PC-3 (cell line): Measurements from ENCODE around the gene POMT1. TPM values are rescaled to one million over a fixed set of nuclear protein-coding genes. Genes with fewer than 3 reads are reported as not detected.

Experiments
- ATAC-seq: fragments of 200-7000 bp; cut with Tn5 transposase; 2 replicates; pipeline ENCODE4 v1.9.1; 2020; ENCODE audit warnings: mild to moderate bottlenecking, moderate library complexity
- BruUV-seq: library from RNA; stranded (reverse); fragments of 400-500 nt; replicated peaks from 2 replicates; lab custom pipeline; 2021; lab: Mats Ljungman, UMichigan
- CTCF ChIA-PET: fragments of 300-600 bp; sonication (Branson Sonifier 250); formaldehyde crosslinking; loops from one replicate; lab custom pipeline; 2022; ENCODE audit warnings: antibody characterized with exemption; lab: Charles Lee
- POLR2A ChIA-PET: fragments of 300-600 bp; sonication (Branson Sonifier 250); formaldehyde crosslinking; loops from one replicate; lab custom pipeline; 2022; ENCODE audit warnings: antibody characterized with exemption; ENCODE audit not compliant: unreplicated experiment; lab: Charles Lee
- DNase-seq: peaks from one replicate; pipeline ENCODE4 v3.0.0-alpha.2; 2015
- H2AFZ ChIP-seq: fragments of 300-600 bp; sonication (generic); 2 replicates; pipeline ENCODE4 v1.6.0; 2016; ENCODE audit warnings: antibody characterized with exemption, low read length
- H3F3A ChIP-seq: fragments of 300-600 bp; sonication (generic); one replicate; pipeline ENCODE4 v1.6.0; 2017; ENCODE audit warnings: antibody characterized with exemption, low read length, control low read depth, mild to moderate bottlenecking; ENCODE audit not compliant: unreplicated experiment
- H3K27ac ChIP-seq: fragments of 300-600 bp; sonication (generic); 2 replicates; pipeline ENCODE4 v1.5.1; 2016; ENCODE audit warnings: mild to moderate bottlenecking, low read length
- H3K27me3 ChIP-seq: fragments of 300-600 bp; sonication (generic); 2 replicates; pipeline ENCODE4 v1.6.1; 2016; ENCODE audit warnings: low read length, mixed read lengths
- H3K36me3 ChIP-seq: fragments of 300-600 bp; sonication (generic); 2 replicates; pipeline ENCODE4 v1.6.1; 2016; ENCODE audit warnings: low read depth, mixed run types, low read length, mixed read lengths
- H3K4me1 ChIP-seq: fragments of 300-600 bp; sonication (generic); 2 replicates; pipeline ENCODE4 v1.5.1; 2016; ENCODE audit warnings: low read length; ENCODE audit not compliant: insufficient read depth
- H3K4me2 ChIP-seq: fragments of 300-600 bp; sonication (generic); 2 replicates; pipeline ENCODE4 v1.6.0; 2016; ENCODE audit warnings: low read length
- H3K4me3 ChIP-seq: fragments of 300-600 bp; sonication (generic); 2 replicates; pipeline ENCODE4 v1.5.1; 2016; ENCODE audit warnings: mild to moderate bottlenecking, low read length, mixed read lengths
- H3K79me2 ChIP-seq: fragments of 300-600 bp; sonication (generic); 2 replicates; pipeline ENCODE4 v1.6.1; 2017; ENCODE audit warnings: low read length, mixed read lengths
- H3K9ac ChIP-seq: fragments of 300-600 bp; sonication (generic); 2 replicates; pipeline ENCODE4 v1.6.0; 2016; ENCODE audit warnings: mild to moderate bottlenecking, low read length
- H3K9me2 ChIP-seq: fragments of 300-600 bp; sonication (generic); replicated peaks from 2 replicates; pipeline ENCODE4 v1.6.1; 2016; ENCODE audit warnings: mixed run types, low read length, mixed read lengths
- H3K9me3 ChIP-seq: fragments of 300-600 bp; sonication (generic); 2 replicates; pipeline ENCODE4 v1.6.1; 2016; ENCODE audit warnings: low read length, mixed read lengths
- H4K20me1 ChIP-seq: fragments of 300-600 bp; sonication (generic); 2 replicates; pipeline ENCODE4 v1.6.1; 2016; ENCODE audit warnings: low read length, mixed read lengths
- EZH2 ChIP-seq: fragments of 300-600 bp; sonication (generic); IDR thresholded peaks from one replicate; pipeline ENCODE4 v1.6.1; 2017; ENCODE audit warnings: antibody characterized with exemption, mild to moderate bottlenecking, low read length; ENCODE audit not compliant: unreplicated experiment
- EZH2phosphoT487 ChIP-seq: fragments of 300-600 bp; sonication (generic); IDR thresholded peaks from 2 replicates; pipeline ENCODE4 v1.6.1; 2018; ENCODE audit warnings: mild to moderate bottlenecking, antibody characterized with exemption, low read length, borderline replicate concordance
- intact Hi-C: fragments of 100-400 bp; cut with micrococcal nuclease; formaldehyde crosslinking; loops from 2 replicates; pipeline ENCODE4 v1.9.0; 2023
- total RNA-seq: library from RNA; depleted of rRNA; stranded (reverse); fragments of >200 nt; gene quantifications from 2 replicates; pipeline ENCODE4 v1.2.3, GENCODE V29; 2014
- TF ChIP-seq, protein P1 (sequence below): fragments of 300-600 bp; sonication (generic); conservative IDR thresholded peaks from 2 replicates; pipeline ENCODE4 v1.5.1; 2017; ENCODE audit warnings: antibody characterized with exemption, low read depth, mild to moderate bottlenecking, low read length

Gene POMT1
- total RNA-seq, 1 experiment from 2014 or later: 24.1 TPM

DNA sequence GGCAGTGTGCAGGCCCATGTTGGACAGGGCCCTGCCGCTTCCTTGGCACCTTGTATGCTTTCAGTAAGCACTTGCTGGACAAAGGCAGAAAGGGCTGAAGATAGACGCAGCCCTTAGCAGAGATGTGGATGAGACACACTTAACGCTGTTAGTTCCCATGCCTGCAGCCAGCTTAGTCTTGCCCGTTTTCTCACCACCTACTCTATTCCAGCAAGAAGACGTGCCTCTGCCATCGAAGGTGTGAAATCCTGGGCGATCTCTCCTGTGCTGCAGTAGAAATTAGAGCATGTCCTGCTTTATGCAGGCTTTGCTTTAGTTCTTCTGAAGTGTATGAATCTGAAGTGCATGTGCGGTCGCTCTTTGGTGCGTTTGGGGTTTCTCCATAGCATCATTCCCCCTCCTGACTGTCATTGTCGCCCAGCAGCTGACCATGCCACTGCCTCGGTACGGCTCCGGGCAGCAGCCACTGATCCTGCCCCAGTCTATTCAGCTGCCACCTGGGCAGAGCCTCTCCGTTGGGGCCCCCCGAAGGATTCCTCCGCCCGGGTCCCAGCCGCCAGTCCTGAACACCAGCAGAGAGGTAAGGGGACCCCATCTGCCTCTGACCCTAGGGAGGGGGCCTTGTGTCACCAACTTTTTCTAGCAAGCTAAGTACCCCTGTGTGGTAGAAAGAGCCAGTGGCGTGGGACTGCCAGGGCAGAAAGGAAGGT is 11.6 kb upstream of the POMT1 start:
- CTCF ChIA-PET: no interaction called here

DNA sequence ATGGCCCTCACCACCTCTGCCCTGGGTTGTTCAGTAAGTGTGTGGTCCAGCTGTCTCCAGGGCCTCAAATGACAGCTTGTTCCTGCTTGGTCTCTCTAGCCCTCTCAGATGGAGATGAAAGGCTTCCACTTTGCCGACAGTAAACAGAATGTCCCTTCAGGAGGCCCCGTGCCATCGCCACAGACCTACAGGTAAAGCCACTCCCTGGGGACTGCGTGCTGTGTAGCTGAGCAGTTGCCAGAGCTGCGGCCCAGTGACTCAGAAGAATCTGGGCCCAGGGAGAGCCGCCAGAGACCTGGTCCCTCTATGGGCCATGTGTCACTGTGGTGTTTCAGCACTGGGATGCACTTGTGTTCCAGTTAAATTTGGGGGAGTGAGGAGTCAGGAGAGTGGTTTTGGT is 10.6 kb upstream of the POMT1 start:
- peaks cover 16% of the 10 kb centered on the region for H3K36me3 ChIP-seq
- H3K9me3 ChIP-seq: no peaks in the 10 kb centered on the region
- intact Hi-C loops: no loop called here
- no peak overlapping the region for H2AFZ ChIP-seq
- no TSS peak for BruUV-seq
- ATAC-seq: no peak
- no peaks in the 10 kb centered on the region for H3K79me2 ChIP-seq
- H3K9ac ChIP-seq: no peak overlapping the region
- no peak for TF ChIP-seq EZH2phosphoT487
- TF ChIP-seq EZH2: no peak
- TF ChIP-seq, protein P1, sequence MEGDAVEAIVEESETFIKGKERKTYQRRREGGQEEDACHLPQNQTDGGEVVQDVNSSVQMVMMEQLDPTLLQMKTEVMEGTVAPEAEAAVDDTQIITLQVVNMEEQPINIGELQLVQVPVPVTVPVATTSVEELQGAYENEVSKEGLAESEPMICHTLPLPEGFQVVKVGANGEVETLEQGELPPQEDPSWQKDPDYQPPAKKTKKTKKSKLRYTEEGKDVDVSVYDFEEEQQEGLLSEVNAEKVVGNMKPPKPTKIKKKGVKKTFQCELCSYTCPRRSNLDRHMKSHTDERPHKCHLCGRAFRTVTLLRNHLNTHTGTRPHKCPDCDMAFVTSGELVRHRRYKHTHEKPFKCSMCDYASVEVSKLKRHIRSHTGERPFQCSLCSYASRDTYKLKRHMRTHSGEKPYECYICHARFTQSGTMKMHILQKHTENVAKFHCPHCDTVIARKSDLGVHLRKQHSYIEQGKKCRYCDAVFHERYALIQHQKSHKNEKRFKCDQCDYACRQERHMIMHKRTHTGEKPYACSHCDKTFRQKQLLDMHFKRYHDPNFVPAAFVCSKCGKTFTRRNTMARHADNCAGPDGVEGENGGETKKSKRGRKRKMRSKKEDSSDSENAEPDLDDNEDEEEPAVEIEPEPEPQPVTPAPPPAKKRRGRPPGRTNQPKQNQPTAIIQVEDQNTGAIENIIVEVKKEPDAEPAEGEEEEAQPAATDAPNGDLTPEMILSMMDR: no peak
- H4K20me1 ChIP-seq: no peaks in the 10 kb centered on the region
- no peak overlapping the region for H3K4me2 ChIP-seq
- no peak overlapping the region for H3K4me3 ChIP-seq
- H3K27me3 ChIP-seq: no peaks in the 10 kb centered on the region
- no peak for DNase-seq
- ChIA-PET POLR2A (no interaction called here), CTCF (no interaction called here)
- no peaks in the 10 kb centered on the region for H3F3A ChIP-seq
- H3K9me2 ChIP-seq: no peaks in the 10 kb centered on the region
- H3K27ac ChIP-seq: no peak overlapping the region
- H3K4me1 ChIP-seq: no peaks in the 10 kb centered on the region

More for the DNA sequence above, 11.6 kb upstream of the POMT1 start:
- POLR2A ChIA-PET: no interaction called here
- Histone ChIP-seq H3K4me3 (no peak overlapping the region), H3K9ac (no peak overlapping the region), H3K9me3 (no peaks in the 10 kb centered on the region), H3K79me2 (no peaks in the 10 kb centered on the region), H3K9me2 (no peaks in the 10 kb centered on the region), H3K27ac (no peak overlapping the region), H3K4me2 (no peak overlapping the region), H3K36me3 (peaks cover 16% of the 10 kb centered on the region), H4K20me1 (no peaks in the 10 kb centered on the region), H2AFZ (no peak overlapping the region), H3K27me3 (no peaks in the 10 kb centered on the region), H3K4me1 (no peaks in the 10 kb centered on the region), H3F3A (no peaks in the 10 kb centered on the region)
- intact Hi-C loops: no loop called here
- no TSS peak for BruUV-seq
- DNase-seq (no peak), ATAC-seq (no peak)
- TF ChIP-seq EZH2phosphoT487: no peak
- TF ChIP-seq, protein P1: no peak
- no peak for TF ChIP-seq EZH2

DNA sequence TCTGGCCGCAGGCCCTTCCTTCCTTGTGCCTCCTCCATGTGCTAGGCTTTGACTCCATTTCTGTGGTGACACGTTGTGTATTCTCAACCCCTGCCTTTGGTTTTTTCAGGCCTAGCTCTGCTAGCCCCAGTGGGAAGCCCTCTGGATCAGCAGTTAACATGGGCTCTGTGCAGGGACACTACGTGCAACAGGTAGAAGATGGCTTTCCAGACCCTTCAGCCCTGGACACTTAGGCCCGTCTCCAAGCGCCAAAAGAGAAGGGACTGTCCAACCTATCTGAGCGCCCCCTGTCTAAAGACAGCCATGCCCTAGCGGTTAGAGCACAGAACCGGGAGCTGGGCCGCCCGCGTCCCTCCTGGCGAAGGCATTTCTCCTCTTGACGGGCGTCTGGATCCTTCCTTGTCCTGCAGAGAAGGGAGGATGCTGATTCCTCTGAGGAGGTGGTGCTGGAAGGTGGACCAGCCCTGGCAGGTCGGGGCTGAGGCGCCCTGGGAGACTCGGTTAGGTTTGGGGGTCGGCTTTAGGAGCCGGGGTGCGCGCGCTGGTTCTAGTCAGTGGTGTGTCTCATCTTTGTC is 8.3 kb upstream of the POMT1 start:
- CTCF ChIA-PET: no interaction called here
- BruUV-seq: no TSS peak

More for the DNA sequence above, 8.3 kb upstream of the POMT1 start:
- Histone ChIP-seq H3K9me2 (no peaks in the 10 kb centered on the region), H3K9me3 (no peaks in the 10 kb centered on the region), H2AFZ (no peak overlapping the region), H3K4me2 (no peak overlapping the region), H4K20me1 (no peaks in the 10 kb centered on the region), H3K36me3 (peaks cover 19% of the 10 kb centered on the region), H3K4me1 (no peaks in the 10 kb centered on the region), H3K9ac (no peak overlapping the region), H3K27ac (no peak overlapping the region), H3K27me3 (no peaks in the 10 kb centered on the region), H3K4me3 (no peak overlapping the region), H3K79me2 (no peaks in the 10 kb centered on the region), H3F3A (no peaks in the 10 kb centered on the region)
- POLR2A ChIA-PET: no interaction called here
- DNase-seq: no peak
- ATAC-seq: no peak
- TF ChIP-seq EZH2phosphoT487 (no peak), EZH2 (no peak)
- TF ChIP-seq, protein P1: no peak
- intact Hi-C loops: no loop called here
